Activated T-helper 9 cell treated with anti-CD3 and anti-CD28 coated beads, Interleukin-2, amount 50 U/mL, for 16 hours (primary cell): Measurements from ENCODE around the gene RPTOR.
"Not testable (repeated sequence)": the region's sequence is repeated elsewhere in the genome, so short reads cannot be mapped to it uniquely, and the experiment has no call there.

Source experiments
- DNase-seq: peaks from one replicate; pipeline ENCODE4 v3.0.0-alpha.2; 2020; ENCODE audit warnings: low read depth

RPTOR gene

DNA sequence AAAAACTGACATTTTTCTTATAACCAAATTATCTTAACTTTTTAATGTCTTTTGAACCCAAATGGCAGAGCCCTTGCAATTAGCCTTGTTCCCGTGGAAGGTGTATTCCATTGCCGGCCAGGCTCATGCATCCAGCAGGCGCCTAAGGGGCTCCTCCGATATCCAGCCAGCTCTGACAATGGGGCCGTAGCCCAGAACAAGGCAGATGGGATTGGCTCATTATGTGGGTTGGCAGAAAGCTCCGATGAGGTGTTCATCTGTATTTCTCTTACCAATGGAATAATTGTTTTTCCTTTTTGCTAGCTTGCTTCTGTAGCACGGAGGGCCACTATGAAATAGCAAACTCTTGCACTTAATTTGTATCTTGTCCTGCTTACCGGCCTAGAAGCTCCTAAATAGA, 238.8 kb downstream of the RPTOR start:
- DNase-seq: no peak

DNA sequence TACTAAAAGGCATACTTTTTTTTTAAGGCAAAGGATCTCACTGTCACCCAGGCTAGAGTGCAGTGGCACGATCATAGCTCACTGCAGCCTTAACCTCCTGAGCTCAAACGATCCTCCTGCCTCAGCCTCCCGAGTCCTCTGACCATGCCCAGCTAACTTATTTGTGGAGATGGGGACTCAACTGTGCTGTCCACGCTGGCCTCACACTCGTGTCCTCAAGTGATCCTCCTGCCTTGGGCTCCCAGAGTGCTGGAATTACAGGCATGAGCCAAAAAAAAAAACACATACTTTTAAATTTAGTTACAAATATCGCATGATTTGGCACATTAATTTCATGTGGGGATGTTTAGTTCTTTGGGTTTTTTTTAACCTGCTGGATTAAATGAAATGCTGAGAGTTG, 239.3 kb downstream of the RPTOR start:
- DNase-seq: no peak

DNA sequence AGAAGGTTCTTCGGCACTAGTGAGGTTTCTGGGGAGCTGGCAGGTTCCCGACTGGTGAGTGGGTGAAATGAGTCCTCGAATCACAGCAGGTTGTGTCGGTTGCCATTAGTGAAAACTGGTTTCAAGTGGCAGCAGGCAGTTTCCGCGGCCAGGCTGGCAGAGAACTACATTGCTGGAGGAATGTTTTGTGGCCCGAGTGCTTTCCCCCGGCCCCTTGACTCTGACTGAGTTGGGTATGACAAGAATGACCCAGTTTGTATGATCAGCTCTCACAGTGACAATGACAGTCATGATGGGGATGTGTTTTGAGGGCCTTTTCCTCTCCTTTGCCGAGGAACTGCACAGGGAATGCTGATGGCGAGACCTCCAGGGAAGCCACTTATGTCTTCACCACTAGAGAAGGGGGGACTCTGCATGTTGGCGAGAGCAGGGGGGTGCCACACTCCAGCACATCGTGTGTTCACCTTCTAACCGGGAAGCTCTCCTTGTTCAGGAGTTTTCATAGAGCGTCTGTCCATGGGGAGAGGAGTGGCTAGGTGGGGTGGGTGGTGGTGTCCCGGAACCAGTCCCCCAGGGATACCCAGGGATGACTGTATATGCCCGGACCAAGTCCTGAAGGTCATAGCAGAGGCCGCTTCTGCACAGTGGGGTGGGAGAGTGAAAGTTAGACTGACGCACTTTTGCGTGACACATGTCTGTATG, 241.0 kb downstream of the RPTOR start:
- DNase-seq: no peak

DNA sequence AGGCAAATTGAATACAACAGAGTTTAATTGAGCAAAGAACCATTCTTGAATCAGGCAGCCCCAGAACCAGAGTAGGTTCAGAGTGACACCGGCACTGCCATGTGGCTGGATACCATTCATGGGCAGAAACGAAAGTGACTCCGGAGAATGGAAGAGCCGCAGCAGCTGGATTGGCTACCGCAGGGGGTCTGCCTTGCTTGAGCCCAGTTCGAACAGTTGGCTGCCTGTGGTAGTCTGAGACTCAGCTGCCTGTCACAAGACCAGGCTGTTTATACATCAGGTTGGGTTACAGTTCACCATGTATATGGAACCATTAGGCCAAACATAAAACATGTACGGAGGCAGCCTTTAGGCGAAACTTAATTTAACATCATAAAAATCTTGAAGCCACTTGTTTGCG, 241.8 kb downstream of the RPTOR start:
- DNase-seq: no peak

DNA sequence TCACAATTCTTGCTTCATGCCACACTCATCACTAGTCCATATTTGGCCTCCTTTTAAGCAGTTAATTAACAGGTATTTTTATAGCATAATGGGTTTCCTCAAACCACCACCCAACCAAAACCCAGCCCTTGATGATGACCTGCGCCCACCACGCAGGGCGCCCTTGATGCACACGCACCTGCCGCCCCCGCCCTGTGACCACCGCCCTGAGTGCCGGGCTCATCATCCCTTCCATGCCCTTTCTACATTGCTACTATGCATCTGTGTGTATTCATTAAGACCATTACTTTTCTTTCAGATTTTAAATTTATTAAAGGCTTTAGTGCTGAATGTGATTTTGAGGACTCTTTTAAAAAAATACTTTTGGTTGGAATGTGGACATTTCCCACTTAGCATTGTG, 242.2 kb downstream of the RPTOR start:
- DNase-seq: no peak

DNA sequence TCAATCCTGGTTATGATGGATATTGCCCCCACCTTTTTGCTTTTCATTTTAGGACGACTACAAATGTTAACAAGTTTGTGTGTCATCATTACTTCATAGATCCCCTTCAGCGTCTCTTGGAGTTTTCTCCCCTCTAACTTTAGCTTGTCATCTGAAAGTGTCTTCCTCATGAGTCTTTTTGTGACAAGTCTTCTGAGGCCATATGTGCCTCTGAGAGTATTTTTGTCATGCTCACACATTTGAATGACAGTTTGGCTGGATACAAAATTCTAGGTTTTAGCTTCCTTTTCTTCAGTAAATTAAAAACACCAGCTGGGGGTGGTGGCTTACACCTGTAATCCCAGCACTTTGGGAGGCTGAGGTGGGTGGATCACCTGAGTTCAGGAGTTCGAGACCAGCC, 243.2 kb downstream of the RPTOR start:
- no peak for DNase-seq

DNA sequence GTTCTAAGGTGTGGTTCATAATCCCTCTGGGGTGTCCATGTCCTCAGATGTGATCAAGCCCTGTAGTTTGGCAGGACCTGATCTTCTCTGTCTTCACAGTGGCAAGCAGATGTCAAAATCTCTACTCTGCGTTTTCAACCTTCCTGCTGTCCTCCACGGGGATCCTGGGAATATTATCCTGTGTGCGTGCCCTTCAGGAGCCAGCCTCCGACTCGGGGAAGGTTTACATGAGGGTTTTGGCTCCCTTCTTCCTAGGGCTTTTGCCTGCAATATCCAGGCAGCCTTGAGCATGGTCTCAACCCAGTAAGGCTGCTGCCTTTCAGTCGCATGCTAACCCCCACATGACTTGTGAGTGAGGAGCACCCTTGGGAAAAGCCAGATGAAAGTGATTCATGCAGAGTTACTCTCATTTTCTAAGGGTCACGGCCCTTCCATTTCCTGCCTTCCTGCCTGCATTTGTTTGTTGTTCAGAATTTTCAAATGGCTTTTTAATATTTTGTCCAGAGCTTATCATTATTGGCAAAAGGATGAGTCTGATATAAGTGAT, 244.8 kb downstream of the RPTOR start:
- DNase-seq: no peak

DNA sequence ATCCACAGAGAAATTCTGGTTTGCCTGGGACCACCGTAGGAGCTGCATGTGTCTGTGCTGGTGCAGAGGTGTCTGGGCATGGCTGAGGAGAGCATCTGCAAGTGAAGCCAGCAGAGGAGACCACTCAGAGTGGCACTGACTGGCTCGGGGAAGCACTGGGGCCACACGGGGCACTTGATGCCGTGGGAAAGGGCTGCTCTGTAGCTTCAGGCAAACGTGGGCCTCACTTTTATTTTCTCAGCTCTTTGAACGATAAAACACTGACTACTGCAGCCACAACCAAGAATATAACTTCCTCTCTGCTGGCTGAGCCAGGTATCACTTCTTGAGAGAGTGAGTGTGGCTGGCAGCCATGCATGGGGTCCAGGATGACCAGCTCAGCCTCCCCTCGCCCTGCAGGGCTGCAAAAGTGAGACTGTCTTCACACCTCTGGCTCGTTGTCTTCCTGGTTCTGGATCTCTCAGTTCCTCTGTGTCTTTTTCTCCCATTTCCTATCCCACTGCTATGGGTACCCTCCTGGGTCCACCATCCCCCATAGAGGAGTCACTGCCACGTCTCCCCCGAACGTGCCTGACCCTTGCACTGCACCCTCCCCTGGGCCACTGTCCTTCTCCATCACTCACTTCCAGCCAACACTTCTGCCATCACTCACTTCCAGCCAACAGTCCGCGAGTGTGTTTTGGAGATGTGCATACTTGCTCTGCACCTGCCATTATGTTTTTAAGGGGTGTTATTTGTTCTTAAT, 245.6 kb downstream of the RPTOR start:
- DNase-seq: no peak

DNA sequence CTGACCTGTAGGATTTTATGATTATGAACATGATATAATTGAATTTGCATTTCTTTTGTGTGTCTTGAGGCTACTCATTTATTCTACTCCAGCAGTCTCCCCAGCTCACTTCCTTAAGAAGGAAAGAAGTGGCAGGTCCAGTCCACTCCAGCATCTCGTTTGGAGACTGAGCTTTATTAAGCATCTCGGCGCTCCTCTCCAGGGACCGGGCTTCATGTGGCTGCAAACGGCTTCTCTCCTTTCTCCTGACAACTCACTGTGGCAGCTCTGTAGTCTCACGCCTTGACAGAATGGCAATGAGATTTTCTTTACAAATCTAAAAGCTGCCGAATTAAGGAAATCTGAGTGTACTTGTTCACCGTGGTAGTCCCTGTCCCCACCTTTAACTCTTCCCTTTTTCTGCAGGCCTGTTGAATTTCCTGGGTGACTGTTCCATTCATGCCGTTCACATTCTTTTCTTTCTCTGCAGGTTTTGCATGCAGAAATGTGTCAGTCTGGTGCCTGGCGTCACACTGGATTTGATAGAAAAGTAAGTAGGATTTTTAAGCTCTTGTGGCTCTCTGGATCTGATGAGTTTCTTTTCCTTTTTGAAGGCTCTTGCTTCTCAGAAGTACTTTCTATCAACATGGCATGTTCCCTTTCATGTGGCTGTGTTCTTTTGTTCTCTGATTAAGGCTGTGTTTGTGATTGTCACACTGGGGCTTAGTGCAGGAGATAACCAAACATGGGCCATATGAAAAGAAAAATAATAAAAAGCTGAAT, 246.5 kb downstream of the RPTOR start:
- DNase-seq: no peak

DNA sequence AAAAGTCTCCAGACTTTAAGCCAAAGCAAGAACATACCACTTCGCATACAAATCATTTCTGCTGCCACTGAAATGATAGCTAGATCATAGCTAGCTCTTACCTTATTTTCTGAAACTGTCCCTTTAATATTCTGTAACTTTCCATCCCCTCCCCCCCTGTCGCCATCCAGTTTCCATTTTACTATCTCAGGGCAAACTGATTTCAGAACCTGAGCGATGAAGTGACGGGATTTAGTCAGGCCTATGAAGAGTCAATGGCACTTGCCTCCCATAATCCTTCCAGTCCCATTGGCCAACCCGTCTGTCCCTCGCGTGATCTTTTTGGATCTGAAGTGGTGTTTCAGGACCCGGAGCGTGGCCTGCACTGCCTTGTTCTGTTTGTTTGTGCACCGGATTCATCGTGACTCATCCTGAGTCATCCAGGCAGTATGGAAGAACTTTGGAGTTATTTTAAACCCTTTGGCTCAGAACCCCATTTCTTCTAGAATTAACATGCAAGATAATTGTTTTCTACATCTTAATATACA, 247.2 kb downstream of the RPTOR start:
- DNase-seq: peak; percentile 31

DNA sequence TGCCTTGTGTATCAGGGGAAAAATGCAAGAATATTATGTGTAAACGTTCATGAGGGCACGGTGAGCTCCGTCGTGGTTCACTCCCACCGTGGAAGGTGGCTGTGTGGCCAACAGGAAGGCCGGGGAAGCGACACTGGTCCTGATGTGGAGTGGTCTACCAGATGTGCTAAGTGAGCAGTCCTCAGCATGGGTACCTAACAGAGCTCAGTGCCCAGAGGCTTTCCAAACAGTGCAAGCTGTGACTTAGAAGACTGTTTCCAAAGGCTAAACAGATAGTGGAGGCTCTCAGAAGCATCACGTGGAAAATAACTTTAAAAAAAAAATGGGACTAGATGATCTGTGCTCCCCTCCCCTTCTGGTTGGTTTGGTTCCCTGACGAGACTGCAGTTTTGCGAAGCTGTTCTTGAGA, 247.7 kb downstream of the RPTOR start:
- no peak for DNase-seq

DNA sequence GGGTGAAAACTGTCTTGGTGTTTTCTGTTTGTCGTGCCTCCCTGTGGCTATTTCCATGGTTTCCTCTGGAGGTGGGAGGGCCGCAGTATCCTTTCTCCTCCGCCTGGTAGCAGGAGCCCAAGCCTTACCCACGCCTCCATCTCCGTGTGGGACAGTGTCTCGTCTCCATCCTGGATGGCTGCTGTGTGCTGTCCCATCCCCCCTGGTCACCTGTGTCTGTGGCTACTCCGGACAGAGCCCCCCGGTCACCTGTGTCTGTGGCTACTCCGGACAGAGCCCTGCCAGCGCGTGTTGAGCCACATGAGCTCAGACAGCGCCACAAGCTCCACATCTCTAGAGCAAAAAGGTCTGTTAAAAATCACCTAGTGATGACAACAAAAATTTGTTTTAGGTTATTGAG, 248.8 kb downstream of the RPTOR start:
- DNase-seq: no peak

DNA sequence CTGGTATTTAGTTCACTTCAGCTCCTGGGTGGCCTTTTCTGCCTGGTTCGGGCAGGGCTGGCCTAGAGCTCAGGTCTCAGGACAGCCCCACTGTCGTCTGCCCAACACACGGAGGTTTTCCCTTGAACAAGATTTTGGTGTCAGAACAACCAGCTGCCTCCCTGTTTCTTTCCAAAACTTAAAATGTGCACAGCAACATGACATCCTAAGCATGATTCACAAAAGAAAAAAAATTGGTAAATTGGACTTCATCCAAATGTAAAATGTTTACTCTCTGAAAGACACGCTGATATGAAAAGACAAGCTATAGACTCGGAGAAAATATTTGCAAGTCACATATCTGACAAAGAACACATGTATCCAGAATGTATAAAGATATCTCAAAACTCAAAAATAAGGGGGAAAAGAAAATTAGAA, 249.2 kb downstream of the RPTOR start:
- DNase-seq: no peak

DNA sequence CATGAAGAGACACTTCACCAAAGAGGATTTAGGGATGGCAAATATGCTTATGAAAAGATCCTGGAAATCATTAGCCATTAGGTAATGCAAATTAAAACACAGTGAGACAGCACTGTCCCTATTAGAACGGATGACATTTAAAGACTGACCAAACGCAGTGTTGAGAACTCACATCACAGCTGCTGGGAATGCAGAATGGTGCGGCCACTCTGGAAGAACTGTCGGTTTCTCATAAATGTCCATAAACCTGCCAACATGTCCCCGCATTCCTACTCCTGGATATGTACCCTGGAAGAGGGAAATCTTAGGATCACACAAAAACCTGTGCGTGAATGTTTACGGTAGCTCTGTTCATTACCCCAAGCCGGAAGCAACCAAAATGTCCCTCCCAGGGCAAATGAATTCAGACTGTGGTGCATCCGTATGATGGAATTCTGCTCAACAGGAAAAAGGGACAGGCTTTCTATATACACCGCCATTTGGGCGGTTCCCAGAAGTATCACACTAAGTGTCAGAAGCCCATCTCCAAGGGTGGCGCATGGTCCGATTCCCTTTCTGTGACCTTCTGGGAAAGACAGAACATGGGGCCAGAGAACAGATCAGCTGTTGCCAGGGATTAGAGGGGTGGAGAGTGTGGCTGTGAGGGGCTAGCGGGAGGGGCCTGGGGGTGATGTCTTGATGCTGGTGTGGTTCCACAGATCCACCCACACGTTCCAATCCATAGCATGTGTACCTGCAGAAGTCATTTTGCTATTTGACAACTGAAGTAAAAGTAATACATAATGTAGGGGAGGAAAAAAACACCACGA, 249.8 kb downstream of the RPTOR start:
- no peak for DNase-seq

DNA sequence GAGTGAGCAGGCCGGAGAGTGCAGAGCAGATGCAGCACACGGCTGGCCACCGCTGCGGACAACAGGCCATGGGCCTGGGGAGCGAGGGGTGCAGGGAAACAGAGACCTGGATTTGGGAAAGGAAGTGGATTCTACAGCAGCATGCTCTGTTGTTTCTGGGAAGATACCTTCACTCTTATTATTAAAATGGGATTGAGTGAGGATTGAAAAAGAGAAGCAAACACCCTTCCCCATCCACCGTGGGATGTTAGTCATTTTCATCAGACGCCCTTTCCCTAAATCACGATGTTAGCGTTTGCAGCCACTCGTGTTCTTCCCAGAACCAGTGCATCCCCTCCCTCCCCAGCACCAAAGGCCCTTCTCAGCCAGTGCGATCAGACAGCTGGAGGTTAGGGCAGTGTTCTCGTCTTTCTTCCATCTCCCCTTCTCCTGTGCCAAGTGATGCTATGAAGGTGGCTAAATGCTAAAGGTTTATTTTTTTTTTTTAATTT, 250.5 kb downstream of the RPTOR start:
- no peak for DNase-seq

DNA sequence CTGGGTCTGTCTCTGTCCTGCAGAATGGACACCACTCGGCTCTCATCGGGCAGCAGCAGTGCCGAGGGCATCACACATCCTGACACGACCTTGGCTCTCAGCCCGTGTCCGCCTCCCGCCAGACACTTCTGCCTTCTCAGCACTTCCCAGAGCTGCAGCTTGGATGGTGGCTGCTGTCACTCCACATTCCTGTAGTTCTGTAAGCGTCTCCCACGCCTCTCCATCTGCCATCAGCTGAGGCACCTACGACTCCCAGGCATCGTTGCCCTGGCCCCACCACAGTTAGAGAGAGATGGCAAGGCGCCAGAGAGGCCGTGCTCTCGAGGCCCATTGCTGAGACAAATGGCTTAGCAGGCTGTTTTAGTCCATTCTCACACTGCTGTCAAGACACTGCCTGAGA, 251.1 kb downstream of the RPTOR start:
- no peak for DNase-seq

DNA sequence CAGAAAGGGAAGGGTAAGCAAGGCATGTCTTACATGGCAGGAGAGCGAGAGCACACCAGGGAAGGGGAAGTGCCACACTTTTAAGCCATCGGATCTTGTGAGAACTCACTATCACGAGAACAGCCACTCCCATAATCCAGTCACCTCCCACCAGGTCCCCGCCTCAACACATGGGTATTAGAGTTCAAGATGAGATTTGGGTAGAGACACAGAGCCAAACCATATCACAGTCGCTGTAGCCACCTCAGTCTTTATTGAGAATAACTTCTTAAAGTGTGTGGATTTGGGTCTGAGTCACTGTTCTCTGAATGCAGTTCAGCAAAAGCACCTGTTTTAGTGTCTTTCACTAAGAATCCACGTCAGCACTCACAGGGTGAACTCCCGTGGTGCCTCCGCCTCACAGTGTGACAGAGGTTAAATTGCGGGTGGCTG, 251.8 kb downstream of the RPTOR start:
- no peak for DNase-seq

DNA sequence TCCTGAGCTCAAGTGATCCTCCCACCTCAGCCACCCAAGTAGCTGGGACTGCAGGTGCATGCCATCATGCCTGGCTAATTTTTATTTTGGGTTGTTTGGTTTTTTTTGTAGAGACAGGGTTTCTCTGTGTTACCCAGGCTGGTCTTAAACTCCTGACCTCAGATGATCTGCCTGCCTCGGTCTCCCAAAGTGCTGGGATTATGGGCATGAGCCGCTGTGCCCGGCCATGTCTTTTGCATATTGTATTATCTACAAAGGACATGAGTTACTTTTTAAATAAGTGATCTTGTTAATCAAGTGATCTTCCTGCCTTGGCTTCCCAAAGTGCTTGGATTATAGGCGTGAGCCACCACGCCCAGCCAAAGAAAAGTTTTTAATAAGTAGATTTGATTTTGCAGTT, 252.6 kb downstream of the RPTOR start:
- not testable (repeated sequence) for DNase-seq

DNA sequence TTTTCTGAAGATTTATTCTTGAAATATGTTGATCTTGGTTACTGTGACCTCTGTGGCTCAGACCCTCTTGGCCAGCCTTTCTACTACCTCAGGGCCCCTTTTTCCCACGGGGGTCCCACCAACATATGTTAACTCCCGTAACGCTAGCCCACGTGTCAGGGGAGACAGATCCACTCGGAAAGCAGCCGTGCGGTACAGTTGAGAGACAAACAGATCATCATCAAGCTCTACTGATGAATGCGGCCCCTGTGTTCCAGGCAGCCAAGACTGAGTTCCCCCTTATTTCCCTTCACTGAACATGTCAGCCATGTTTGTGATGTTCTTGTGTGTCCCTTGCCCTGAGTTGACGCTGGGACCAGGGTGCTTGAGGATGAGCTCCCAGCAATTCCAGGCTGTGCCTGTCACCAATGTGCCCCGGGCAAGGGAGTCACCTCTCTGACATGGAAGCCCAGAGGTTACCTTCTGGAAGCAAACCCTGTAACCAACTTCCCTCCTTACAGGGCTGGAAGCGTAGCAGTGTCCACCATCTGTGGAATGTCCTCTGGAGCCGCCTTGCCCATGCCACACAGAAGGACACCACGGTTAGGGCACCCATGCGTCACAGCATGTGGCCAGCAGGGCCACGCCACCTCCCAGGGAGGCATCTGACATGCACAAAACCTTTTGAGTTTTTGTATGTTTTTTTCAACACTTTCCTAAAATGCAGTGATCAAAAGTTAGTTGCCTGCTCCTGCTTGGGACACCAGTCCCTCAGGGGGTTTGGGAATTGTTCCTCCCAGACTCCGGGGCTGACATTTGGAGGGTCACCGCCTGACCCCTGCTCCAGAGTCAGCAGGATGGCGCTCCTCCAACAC, 253.3 kb downstream of the RPTOR start:
- DNase-seq: no peak
